ENCODE results near the gene STAM.

DNA sequence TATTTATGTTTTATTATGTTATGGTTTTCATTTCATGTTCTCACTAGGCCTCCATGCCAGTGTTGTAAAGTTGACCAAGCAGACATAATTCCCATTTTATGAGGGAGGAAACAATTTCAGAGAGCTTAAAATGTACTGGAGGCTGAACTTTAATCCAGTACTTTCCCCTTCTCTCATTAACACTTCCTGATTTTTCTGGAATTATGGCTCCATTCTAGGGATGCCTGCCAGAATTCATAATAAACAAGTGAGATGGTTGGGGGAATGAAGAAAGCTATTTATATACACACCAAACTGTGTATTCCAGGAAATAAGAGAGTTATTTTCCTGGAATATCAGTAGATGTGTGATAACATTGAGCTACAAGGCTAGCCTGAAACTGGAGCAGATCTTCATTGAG is 114.9 kb downstream of the STAM start:
- TF ChIP-seq HDGF (IDR thresholded peaks at IDR 0.05; ENCODE audit: borderline replicate concordance) (no peak), BHLHE40 (IDR thresholded peaks at IDR 0.05; ENCODE audit: borderline replicate concordance) (no peak), SUZ12 (IDR thresholded peaks at IDR 0.05) (no peak), ARNT (IDR thresholded peaks at IDR 0.05) (no peak), SP1 (IDR thresholded peaks at IDR 0.05) (no peak), L3MBTL2 (conservative IDR thresholded peaks at IDR 0.05) (no peak)

Measured in HEK293T (cell line).